GM19193 (cell line): ENCODE results near the gene OR2A2.

Experiments used
- POLR2A ChIP-seq: IDR thresholded peaks from 4 replicates; pipeline ENCODE4 v1.6.1; 2011; ENCODE audit not compliant: insufficient read depth, insufficient read length; ENCODE audit errors: extremely low read depth

Gene OR2A2

DNA sequence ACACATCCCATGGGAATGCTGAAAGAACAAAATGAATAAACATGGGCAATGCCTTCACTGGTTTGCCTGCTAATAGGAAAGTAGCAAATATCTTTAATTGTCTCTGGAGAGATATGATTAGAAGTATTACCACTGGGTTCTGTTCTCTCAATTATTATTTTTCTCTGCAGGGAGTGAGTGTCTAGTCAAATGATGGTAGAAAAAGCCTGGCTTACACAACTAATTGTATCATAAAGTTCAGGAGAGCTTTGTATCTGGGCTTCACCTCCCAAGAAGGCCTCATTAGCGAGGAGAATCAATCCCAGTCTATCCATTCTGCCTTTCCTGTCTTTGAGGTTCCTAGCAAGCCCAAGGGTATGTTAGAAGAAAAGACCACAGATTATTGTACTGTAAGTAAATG, 13.5 kb downstream of the OR2A2 start, which contains the start of gene OR2A14:
Gene OR2A14 (plus strand): TSS at position 301 of the 400 bp plus-strand sequence. CDS start 5,937 bp downstream, outside the sequence.
- TF ChIP-seq POLR2A, result no peak

DNA sequence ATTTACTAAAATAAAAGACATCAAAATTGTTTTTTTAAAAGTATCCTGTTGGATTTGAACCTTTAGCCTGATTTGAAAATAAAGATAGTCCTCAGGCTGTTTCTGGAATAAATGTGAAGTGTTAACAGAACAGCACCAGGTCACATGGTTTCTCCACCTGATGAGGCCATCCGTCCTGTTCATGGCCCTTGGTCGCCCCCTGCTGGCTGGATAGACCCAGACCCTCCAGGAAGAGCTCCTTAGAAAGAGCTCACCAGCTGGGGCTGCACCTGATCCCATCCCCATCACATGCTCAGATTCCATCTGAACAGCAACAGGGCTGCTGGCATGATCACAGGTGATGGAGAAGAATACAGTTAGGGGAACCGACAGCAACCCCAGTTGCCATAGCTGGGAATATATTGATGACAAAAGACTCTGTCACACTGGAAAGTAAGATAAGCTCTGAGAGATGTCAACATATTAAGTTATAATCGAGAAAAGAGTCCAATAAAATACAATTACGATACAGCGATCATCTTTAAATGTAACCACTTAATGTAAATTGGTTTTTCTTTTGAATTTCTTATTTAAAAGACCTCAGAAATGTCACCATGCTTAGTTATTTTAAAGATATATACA, 18.4 kb downstream of the OR2A2 start:
- TF ChIP-seq POLR2A, result no peak

DNA sequence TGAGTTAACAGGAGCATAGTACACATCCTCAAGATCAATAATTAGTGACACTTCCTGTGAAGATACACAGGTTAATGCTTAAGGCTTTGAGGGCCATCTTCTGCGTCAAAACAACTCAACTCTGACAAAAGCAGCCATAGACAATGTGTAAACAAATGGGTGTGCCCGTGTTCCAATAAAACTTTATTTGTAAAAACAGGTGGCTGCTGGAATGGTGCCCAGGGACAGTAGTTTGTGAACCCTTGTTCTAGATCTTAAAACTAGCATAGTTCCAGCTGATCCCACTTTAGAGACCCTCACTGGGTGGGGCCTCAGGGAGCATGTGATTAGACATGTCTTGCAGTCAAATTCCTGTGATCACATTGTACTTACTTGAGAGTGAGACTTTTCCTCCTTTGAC, 21.3 kb downstream of the OR2A2 start:
- TF ChIP-seq POLR2A, result no peak

- TF ChIP-seq POLR2A, result no peak
These were observed 22.9 kb downstream of the OR2A2 start for GRCh38 chr7:144132262-144132661.

DNA sequence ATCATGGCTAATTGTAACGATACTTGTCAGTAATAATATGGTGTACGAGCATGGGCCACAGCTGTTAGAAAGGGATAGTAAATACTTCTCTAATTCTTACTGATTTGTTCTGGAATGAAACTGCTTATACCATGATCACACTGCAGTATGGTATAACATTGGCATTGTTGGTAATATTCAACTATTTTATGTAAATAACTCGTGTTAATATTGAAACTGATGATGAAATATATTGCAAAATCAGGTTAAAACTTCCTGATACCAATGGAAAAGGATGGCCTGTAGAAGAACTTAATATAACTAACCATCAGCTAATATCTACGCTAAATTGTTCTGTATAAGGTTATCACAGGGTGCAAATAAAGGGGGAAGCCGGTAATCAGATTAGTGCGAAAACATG, 23.9 kb downstream of the OR2A2 start:
- TF ChIP-seq POLR2A, result no peak

- TF ChIP-seq POLR2A, result no peak
These were observed 24.7 kb downstream of the OR2A2 start for GRCh38 chr7:144134116-144134515.

DNA sequence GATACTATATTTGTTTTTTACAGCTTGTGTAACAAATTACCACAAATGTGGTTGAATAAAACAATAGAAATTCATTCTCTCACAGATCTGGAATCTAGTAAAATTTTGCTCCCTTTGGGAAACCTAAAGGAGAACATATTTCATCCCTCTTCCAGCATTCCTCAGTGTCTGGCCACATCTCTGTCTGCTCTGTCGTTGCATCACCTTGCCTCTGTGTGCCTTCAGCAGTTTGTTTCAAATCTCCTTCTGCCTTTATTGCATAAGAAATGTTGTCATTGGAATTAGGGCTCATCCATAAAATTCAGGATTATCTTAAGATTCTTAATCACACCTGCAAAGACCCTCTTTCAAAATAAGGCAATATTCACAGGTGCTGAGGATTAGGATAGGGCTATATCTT, 28.1 kb downstream of the OR2A2 start:
- TF ChIP-seq POLR2A, result no peak

DNA sequence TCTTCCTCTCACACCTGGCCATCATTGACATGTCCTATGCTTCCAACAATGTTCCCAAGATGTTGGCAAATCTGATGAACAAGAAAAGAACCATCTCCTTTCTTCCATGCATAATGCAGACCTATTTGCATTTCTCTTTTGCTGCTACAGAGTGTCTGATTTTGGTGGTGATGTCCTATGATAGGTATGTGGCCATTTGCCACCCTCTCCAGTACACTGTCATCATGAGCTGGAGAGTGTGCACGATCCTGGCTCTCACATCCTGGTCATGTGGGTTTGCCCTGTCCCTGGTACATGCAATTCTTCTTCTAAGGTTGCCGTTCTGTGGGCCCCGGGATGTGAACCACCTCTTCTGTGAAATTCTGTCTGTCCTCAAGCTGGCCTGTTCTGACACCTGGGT, 32.8 kb downstream of the OR2A2 start:
- no peak for TF ChIP-seq POLR2A

- TF ChIP-seq POLR2A, result no peak
These were observed 35.0 kb downstream of the OR2A2 start for GRCh38 chr7:144144426-144144825.

DNA sequence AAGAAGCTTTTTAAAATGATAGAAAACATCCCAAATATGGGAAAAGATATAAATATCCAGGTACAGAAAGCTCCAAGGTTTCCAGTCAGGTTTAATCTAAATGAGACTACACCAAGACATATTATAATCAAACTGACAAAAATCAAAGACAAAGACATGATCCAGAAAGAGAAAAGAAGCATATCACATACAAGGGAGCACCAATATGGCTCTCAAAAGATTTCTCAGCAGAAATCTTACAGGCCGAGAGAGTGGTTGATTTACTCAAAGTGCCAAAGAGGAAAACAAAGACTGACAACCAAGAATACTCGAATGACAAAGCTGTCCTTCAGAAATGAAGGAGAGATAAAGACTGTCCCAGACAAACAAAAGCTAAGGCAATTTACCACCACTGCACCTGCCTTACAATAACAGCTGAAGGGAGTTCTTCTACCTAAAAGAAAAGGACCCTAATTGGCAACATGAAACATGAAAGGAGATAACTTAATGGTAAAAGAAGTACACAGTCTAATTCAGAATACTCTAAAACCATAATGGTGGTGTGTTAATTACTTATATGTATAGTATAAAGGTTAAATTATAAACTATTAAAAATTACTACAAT, 38.9 kb downstream of the OR2A2 start:
- TF ChIP-seq POLR2A, result no peak

DNA sequence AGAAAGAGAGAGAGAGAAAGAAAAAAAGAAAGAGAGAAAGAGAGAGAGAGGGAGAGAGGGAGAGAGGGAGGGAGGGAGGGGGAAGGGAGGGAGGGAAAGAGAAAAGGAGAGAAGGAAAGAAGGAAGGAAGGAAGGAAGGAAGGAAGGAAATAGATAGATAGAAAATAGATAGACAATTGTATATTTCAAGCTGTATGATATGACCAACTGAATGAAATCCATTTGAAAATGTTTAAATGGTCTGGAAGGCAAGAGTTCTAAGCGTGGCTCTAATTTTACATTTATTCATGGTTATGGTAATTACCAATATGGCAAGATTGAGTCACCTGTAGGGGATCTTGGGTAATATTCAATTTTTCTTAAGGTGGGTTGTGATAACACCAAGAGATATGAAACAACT, 49.5 kb downstream of the OR2A2 start:
- TF ChIP-seq POLR2A, result no peak
